HG02759 (cell line): ENCODE results near the gene CDC45.
A peak's percentile ranks its signal among the peaks of the same experiment; 100 is the strongest.

ENCODE experiments used
- ATAC-seq: cut with Tn5 transposase; IDR thresholded peaks from one replicate; pipeline ENCODE4 v1.9.1; 2021; ENCODE audit warnings: mild to moderate bottlenecking, moderate library complexity; ENCODE audit not compliant: unreplicated experiment

CDC45 gene

GRCh38 chr22:19466848-19467752 is 12.6 kb upstream of the CDC45 start:
- ATAC-seq: no peak

DNA sequence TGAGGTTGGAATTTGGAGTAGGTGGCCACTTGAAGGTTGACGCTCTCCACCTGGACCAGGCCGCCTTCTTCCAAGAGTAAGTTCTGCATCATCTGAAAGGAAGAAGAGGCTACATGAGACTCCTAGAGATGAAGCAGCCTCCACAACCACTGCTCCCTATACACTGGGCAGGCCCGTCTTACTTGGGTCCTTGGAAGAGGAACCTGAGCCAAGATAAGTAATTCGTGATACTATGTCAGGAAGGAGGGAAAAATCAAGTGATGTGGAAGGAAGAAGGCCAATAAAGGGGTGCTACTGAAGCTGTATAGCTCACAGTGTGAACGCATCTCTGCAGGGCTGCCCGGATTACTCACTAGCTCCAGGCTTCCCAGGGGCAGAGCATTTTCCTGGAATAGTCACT is 11.8 kb upstream of the CDC45 start:
- no peak for ATAC-seq

- no peak for ATAC-seq
Measured at GRCh38 chr22:19469421-19469820, 10.3 kb upstream of the CDC45 start.

DNA sequence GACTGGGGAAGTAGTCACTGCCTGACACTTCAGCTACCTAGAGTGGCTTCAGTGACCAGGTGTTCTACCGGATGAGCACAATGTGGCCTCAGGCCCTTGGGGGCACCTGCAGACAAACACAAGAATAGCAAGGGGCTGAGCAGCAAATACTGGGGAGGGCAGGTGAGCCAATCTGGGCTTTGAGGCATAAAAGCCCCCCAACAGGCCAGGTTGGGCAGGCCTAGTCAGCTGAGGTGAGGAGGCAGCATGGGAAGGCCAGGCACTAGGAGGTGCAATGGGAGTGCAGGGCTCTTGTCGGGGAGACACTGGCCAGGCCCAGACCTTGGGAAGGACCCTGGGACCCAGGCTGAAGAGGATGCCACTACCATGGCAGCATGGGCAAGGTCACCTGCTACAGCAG is 9.7 kb upstream of the CDC45 start:
- no peak for ATAC-seq

GRCh38 chr22:19471572-19471971 is 8.1 kb upstream of the CDC45 start:
- ATAC-seq: no peak

- no peak for ATAC-seq
Measured at GRCh38 chr22:19472233-19472632, 7.5 kb upstream of the CDC45 start.

- no peak for ATAC-seq
Measured at GRCh38 chr22:19473578-19473977, 6.1 kb upstream of the CDC45 start.

- no peak for ATAC-seq
Measured at GRCh38 chr22:19476023-19476422, 3.7 kb upstream of the CDC45 start.

GRCh38 chr22:19477321-19478044 is 2.2 kb upstream of the CDC45 start:
- ATAC-seq: no peak

- no peak for ATAC-seq
Measured at GRCh38 chr22:19478045-19478900, 1.4 kb upstream of the CDC45 start.

GRCh38 chr22:19478901-19479354 is 792 bp upstream of the CDC45 start, which contains the start of gene UFD1:
Gene UFD1, minus strand, starts transcription at chr22:19479193. Its CDS starts 108 bp downstream, at chr22:19479085.
- peak; percentile 58 for ATAC-seq

- ATAC-seq: no peak
Measured at GRCh38 chr22:19480173-19480568, 451 bp downstream of the CDC45 start.

- ATAC-seq: no peak
Measured at GRCh38 chr22:19480789-19481188, 1.1 kb downstream of the CDC45 start.

DNA sequence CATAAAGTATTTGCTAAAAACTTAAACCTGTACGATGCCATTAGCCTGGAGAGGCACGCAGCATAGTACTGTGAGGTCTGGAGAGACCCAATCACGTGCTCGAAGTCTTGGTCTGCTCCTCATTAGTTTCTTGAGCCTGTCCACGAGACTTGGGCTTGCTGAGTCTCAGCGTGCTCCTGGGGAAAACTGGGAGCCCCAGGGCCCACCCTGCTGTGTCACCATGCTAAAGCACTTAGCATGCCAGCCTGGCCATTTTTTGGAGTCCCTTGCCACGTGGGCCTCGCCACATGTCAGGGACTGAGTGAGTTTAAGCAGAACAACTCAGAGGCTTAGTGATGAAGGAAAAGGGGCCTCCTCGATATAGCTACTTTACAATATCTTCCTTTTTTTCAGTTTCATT is 2.6 kb downstream of the CDC45 start:
- ATAC-seq: no peak

GRCh38 chr22:19483481-19484244 is 3.9 kb downstream of the CDC45 start:
- no peak for ATAC-seq

DNA sequence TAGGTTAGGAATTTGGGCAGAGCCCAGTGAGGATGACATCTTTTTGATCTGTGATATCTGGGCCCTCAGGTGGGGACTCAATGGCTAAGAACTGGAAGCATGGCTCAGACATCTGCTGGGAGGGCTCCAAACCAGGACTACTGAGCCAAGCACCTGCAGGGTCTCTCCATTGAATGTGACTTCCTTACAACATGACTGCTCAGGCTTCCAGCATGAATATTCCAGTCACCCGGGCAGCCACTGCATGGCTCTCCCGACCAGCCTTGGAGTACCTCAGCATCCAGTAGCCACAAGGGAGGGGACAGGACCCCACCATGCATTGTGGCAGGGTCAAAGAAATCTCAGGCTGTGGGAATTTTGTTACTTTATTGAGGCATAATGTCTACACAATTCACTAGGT is 8.6 kb downstream of the CDC45 start:
- no peak for ATAC-seq

DNA sequence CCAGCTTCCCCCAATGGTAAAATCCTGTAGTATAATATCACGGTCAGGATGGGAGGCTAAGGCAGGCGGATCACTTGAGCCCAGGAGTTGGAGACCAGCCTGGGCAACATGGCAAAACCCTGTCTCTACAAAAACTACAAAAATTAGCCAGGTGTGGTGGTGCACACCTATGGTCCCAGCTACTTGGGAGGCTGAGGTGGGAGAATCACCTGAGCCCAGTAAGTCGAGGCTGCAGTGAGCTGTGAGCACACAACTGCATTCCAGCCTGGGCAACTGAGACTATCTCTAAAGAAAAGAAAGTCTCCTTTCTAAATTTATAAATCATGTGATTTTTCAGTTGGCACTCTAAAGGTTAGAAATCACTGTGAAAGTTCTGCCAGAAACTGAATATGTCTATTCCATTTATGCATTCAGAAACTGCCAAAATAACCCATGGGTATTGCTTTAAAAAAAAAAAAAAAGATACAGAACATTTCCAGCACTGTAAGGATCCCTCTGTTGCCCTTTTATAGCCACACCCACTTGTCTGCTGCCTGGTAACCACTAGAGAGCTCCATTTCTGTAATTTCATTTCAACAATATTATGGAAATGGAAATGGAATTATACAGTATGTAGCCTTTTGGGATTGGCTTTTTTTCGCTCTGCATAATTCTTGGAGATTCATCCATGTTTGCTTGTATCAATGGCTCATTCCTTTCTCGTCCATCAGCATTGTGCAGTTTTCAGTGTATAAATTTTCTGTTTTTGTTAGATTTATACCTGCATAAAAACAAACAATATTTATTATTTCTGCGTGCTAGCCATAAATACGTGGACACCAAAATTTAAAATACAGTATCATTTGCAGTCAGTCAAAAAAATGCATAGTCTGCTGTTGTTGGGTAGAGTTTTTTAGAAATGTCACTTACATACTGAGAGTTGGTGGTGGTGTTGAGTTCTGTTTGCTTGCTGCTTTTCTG is 9.4 kb downstream of the CDC45 start:
- no peak for ATAC-seq

DNA sequence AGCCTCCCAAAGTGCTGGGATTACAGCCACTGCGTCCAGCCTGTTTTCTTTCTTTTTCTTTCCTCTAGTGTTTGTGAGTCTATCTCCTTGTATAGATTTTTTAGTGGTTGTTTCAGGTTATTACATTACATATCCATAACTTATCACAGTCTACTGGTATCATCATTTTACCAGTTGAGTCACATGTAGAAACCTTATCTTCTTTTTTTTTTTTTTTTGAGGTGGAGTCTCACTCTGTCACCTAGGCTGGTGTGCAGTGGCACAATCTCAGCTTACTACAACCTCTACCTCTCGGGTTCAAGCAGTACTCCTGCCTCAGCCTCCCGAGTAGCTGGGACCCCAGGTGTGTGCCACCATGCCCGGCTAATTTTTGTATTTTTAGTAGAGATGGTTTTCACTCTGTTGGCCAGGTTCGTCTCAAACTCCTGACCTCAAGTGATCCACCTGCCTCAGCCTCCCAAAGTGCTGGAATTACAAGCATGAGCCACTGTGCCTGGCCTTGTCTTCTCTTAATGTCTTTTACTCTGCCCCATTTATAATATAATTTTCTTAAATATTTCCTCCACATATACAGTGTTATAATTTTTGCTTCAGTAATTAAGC is 11.0 kb downstream of the CDC45 start:
- ATAC-seq: no peak
